HTERT RPE-1 (cell line): Measurements from ENCODE around the gene ATP5ME.

ENCODE experiments used
- in situ Hi-C: fragments of 300-500 bp; cut with MboI; formaldehyde crosslinking; loops from 4 replicates; pipeline ENCODE4 v1.14.3; 2020; ENCODE audit warnings: low sequenced_read_pairs

ATP5ME gene

DNA sequence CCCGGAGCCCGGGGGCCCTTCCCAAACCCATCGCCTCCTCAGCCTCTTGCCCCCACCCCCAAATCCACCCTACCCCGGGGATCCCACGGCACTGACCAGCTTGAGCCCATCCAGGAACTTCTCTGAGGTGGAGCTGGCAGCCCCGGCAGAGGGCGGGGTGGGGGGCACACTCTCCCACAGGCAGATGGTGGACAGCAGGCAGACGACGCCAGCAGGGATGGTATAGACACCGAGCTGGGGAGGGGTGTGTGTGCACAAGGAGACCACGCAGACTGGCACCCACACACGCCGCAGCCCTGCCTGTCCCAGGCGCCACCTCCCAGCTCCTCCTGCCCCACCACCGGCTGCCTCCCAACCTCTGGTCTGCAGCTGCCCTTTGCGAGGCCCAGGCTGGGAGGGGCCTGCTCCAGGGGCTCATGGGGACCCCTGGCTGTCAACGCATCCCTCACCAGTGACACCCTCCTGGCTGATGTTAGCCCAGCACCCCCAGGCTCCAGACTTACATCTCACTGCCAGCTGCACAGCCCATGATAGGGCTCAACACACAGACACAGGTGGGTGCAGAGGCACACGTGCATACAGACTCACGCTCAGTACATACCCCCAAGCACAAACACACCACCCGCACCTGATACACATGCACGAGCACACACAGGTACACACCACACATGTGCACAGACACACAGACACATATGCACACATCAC lies 10.7 kb upstream of the ATP5ME start:
- in situ Hi-C loops = no loop called here

DNA sequence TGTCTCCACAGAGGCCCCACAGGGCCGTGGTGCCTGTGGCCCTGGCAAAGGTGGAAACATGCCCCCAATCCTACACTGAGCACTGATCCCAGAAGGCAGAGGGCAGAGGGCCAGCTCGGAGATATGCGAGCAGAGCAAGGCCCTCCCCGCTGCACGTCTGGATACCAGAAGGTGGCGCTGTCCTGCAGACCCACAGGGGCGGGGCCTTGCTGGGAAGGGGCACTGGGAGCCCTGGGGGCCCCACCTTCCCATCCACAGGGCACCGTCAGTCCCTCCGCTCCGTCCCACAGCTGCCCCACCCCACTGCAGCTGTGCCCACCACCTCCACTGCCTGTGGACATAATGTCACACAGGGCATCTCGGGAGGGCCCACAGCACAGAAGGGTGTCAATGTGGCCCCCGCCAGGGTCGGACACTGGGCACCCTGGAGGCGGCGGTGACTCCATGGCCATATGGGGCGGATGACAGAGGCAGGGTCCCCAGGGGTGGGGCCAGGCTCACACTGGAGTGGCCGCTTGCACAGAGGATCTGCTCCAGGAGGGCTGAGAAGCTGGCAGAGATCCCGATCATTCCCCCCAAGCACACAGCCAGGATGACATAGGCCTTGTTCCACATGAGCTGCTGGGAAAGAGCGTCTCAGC lies 10.0 kb upstream of the ATP5ME start:
- in situ Hi-C loops = no loop called here

DNA sequence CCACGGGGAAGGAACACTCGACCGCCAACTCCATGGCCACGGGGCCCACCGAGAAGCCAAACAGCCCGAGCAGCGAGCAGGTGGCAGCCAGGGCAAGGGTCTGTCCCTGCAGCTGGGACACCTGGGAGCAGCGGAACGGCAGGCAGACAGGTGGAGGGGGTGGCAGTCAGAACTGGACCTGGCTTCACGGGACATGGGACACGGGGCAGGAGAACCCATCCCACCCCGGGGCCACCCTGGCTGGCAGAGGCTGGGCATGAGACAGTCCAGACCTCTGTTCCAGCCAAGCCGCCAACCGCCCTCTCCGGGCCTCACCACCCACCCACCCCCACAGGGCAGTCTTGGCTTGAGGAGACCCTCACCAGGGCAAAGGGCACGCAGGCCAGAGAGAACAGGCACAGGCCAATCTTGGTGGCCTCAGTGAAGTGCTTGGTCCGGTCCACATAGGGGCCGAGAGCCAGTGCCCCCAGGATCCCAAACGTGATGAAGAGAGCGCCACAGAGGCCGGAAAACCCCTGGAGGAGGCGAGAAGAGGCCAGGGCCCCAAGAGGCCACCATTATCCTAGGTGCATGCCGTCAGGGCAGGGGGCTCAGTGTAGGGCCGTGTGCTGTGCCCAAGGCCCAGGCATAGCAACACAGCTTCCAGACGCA lies 9.3 kb upstream of the ATP5ME start:
- in situ Hi-C loops = no loop called here

DNA sequence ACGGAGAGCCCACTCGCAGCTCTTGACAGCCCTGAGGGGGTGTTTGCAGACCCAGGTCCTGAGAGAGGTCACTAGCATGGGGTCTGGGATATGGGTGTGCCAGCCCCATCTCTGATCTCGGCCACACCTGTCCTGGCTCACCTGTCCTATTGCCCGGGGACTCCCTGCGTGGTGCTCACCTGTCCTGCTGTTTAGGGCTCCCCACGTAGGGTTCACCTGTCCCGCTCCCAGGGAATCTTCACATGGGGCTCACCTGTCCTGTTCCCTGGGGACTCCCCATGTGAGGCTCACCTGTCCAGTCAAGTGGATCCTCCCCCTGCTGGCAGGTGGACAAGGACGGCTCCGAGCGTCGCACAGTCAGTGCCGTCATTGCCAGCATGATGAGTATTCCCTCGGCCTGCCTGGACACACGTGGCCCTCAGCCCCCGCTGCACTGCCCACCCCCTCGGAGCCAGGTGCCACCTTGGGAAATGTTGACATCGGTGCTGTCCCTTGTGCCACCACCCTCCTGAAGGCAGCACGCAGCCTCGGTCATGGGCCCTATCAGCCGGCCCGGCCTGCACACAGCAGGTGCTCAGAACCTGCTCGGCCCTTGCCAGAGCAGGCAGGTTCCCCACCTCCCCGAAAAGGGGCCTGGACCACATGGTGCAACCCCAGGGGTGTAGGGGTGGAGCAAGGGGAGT lies 8.6 kb upstream of the ATP5ME start:
- in situ Hi-C loops = no loop called here

DNA sequence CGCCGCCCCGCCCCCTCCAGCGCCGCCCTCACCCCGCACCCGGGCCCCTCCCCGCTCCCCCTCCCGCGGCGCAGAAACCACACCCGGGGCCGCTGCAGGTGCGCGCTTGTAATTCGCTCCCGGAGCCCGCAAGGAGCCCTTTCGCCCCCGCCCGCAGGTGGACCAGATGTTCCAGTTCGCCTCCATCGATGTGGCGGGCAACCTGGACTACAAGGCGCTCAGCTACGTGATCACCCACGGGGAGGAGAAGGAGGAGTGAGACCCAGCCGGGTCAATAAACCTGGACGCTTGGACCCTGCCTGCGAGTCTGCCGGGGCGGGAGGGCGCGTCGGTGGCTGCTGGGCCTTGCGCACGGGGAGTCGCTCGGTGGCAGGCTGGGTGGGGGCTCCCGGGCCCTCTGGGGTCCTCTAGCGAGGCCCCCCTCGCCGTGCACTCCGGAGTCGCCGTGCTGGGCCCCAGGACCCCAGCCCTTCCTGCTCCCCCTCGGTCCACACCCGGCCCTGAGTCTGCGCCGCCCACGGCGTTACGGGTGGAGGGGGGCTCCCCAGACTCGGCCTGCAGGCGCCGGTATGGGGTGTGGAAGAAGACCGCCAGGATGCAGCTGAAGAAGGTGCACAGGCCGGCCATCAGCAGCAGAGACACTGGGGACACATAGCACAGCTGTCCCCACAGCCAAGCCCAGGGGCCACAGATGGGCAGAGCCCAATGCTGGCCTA lies 7.8 kb upstream of the ATP5ME start:
- in situ Hi-C loops = no loop called here

DNA sequence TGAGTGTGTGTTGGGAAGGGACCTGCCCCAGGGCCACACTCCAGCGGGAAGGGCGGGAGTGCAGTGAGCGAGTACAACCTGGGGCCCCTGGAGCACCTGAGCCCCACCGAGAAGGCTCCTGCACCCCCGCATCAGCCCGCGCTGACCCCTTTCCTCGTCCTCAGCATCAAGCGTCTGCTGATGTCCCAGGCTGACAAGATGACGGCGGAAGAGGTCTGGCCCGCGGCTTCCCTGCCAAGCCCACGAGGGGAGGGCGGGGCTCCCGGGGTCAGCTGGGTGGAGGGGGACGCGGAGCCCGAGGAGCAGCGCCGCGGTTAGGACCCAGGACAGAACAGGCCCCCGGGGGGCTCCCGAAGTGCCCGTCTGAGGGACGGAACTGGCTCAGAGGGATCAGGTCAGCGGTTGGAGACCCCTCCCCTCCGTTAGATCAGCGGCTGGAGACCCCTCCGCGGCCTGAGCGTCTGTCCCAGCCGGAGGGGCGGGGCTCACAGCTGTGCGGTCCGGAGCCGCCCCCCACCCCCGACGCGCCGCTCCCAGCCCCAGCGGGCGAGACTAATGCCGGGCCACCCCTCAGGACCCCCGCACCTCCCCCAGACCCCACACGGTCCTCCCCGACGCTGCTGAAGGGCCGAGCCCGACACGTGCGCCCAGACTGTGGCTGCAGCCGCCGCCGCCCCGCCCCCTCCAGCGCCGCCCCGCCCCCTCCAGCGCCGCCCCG lies 7.0 kb upstream of the ATP5ME start:
- in situ Hi-C loops = no loop called here

DNA sequence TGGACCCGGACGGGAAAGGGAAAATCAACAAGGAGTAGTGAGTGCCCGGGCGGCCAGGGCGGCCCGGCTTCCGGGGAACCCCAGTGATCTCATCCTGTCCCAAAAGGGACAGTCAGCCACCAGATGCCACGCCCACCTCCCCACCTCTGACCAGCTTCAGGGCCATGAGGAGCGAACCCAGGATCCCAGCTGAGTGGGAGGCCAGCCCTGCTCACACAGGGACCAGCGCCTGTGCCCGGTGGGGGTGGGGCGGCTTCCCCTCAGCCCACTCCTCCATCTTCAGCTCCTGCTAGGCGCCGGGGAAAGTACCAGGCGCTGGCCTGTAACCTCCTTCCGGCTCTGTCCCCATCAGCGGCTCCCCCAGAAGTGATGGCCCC lies 6.5 kb upstream of the ATP5ME start:
- in situ Hi-C loops = no loop called here

DNA sequence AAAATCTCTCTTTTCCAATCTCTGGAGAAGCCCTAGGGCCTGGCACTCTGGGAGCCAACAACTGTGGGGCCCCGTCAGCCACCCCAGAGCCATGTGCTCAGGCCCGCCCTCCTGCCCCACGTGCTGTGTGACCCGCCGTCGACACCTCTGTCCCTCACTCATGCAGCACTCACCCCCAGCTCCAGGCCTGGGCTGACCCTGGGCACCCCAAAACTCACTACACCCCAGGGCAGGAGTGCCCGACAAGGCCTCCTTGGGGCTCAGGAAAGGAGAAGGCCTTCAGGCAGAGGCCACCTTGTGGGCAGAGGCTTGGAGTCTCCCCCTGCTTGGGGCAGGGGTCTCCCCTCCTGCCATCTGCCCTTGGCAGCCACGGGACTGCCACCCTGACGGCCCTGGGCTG lies 6.0 kb upstream of the ATP5ME start:
- in situ Hi-C loops = no loop called here

DNA sequence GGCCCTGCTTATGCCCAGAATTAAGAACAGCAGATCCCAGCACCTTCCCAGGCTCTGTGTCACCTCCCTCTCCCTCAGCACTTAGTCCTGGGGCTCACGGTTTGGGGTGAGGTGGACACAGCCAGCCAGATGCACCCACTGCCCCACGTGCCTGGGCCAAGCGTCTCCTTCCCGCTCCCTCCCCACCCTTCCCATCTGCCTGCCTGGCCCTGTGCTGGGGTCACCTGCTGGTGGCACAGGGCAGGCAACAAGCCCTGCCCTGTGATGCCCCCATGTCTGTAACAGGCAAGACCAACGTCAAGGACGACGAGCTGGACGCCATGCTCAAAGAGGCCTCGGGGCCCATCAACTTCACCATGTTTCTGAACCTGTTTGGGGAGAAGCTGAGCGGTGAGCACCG lies 5.6 kb upstream of the ATP5ME start:
- in situ Hi-C loops = no loop called here

DNA sequence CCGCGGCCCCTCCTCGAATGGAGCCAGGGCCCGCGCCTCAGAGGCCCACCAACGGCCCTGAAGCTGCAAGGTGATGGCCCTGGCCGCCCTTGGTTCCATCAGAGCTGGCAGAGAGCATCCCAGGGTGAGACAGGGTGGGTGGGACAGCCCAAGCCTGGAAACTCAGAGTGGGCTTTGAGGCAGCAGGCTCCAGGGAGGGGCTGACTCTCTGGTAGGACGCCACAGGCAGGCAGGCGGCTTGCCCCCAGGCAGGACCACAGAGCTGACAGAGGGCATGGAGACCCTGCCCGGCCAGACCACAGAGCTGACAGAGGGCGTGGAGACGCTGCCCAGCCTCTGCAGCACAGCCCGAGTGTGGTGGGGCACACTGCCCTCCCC lies 5.0 kb upstream of the ATP5ME start:
- in situ Hi-C loops = no loop called here

DNA sequence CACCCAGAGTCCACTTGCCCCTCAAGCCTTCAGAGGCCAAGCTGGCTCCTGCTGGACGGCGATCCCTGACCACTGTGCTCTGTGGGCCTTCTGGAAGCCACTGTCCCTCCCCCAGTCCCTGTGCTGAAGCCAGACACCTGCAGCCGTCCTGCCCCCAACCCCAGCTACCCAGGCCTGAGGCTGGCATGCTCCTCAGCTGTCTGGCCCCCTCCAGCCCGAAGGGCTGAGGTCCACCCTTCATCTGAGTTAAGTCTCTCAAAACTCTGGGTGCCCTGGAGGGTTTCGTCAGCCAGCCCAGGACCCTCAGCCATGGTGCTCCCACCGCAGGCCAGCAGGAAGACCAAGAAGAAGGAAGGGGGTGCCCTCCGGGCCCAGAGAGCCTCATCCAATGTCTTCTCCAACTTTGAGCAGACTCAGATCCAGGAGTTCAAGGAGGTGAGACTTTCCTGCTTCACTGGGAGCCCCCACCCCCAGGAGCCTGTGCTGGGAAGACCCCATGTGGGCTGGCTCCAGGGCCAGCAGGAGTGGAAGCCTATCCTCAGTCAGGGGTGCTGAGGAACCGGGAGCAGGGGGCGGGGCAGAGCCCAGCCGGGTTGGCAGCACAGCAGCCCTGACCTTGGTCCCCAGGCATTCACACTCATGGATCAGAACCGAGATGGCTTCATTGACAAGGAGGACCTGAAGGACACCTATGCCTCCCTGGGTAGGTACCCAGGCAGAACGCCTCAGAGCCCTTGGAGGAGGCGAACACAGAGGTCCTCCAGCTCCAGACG lies 4.4 kb upstream of the ATP5ME start:
- in situ Hi-C loops = no loop called here

DNA sequence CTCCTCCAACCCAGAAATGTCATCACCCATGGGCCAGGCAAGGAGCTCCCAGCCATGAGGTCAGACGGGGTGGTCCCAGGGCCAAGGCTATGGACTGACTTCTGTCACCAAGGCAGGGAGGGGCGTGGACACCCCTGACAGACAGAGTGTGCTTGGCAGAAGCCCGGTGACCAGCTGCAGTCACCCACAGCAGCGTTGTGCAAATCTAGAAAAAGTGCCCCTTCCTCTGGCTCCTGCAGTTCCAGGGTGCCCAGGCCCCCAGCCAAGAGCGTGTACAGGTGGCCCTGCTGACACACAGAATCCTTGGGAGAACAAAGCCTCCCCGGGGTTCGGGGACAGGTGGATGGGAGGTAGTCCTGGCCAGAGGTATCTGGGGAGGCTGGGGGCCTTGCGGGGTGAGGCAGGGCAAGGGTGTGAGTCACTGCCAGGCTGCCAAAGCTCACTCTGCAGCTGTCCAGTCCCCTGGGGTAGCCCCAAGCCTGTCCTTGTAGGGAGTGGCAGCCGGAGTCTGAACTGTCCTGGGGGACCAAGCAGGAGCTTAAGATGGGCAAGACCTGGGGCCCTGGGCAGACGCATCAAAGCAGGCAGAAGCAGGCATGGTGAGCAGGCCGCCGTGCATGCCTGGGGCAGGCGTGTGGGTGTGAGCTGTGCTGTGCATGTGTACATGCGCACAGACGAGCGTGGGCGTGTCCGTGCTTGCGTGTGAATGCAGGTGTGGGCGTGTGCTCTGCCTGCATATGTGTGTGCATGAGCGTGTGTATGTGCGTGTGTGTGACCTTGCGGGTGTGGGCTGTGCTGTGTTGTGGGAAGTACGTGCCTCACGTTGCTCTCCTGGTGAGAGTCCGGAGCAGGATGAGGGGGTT lies 3.6 kb upstream of the ATP5ME start:
- in situ Hi-C loops = no loop called here

DNA sequence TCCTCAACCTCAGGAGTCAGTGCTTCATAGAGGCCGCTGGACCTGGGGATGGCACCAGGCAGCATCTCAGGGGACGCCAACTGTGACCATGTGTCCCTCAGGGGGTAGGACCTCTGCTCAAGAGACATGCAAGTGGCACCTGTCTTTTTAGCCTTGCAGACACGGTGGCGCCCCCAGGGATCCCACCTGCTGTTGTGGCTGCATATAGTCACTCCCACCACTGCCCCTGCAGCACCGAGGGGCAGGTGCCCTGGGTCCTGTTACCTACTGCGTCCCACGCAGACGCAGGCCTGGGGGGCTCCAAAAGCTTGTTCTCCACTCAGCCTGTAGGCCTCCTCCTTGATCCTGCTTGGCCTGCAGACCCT lies 2.8 kb upstream of the ATP5ME start:
- in situ Hi-C loops = no loop called here

DNA sequence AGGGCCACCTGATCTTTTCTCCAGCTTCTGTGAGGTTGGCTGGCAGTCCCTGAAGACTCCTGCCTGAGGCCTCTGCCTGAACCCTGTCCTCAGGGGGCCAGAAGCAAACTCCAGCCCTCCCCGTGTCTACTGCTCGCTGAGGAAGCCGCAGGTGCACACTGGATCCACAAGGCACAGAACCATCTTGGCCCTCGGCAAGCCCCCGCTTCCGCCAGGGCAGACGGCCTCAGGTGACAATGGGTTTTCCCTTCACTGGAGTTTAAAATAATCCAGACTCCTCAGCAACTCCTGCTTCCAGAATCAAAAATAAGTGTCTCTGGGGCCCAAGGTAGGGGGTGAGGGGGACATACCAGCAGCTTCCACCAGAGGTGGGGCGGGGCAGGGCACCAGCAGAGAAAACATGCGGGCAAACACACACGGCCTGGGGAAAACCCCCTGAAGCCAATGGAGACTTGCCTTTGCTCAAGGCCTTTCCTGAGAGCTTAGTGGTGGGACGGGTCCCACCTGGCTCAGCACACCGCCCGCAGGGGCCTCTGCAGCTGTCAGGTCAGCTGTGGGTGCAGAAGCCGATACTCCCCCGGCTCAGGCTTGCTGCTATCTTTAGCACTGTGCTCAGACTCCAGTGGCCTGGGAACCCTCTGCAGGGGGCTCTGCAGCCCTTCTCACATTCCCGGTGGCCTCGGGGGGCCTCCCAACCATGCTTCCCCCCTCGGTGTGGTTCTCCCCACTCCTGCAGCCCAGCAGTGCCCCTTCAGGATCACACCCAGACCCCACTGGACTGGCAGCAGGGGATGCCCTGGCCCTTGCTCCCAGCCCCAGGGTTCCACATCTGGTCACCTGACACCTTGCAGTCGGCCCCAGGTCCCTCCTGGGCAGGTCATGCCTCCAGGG lies 2.1 kb upstream of the ATP5ME start:
- in situ Hi-C loops = no loop called here

DNA sequence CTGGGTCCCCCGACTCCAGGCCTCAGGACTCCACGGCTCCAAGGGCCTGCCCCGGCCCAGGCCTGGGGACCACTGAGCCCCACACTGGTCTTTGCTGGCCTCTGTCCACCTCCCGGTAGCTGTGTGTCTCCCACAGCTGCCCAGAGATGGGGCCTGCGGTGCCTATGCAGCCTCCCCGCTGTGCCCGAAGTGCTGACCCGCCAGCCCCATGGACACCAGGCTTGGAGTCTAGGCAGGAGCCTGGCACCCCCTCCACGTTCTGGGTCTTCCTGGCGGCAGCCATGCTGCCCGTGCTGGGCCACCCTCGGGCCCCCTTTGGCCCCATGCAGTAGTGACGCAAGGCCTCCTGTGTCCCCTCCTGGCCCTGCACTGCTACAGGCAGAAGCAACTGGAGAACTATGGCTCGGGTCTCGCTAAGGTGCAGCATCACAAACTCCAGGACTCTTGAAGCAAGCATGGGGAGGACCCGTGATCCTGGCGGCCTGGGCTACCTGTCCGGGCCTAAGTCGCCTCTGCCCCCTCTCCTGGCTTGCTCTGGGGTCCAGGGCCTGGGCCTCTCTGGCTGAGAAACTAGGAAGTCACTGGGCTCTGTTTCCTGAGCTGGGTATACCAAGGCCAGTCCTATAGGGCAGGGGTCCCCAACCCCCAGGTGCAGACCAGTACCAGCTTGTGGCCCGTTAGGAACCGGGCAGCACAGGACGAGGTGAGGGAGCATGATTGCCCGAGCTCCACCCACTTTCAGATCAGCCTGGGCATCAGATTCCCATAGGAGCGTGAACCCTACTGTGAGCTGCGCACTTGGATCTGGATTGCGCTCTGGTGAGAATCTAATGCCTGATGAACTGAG lies 1.2 kb upstream of the ATP5ME start:
- in situ Hi-C loops = no loop called here

DNA sequence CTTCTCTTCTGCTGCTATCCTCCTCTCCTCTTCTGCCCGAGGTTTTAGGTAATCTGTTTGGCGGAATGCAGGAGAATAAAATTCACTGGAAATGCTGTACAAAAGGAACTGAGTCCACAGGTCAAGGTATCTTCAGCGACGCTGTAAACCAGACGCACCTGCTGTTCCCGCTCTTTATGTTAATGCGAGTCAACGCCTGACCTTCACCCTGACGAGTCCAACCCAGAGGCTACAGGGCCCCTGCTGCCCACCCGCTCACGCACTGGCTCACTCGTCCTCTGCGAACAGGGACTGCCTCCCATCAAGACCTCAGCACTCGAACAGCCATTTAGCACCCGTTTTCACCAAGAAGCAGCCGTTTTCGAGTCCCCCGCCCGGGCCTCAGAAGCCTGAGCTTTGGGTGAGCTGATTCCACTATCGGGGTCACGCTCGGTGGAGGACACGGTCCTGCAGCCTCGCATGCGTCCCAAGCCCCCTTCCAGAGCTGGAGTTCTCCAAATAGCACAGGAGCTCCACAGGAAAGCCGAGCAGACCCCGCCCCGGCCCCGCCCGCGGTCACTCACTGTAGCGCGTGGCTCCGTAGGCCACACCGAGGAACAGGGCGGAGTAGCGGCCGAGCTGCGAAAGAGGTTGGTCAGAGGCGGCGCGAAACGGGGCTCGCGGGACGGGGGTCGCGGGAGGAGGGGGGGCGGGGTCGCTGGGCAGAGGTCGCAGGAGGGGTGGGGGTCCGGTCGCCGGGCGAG lies 556 bp downstream of the ATP5ME start:
- in situ Hi-C loops = no loop called here
